Progenitor cell of endocrine pancreas (in vitro differentiated cells): Measurements from ENCODE around the gene SLC35B2. TPM values are rescaled to one million over a fixed set of nuclear protein-coding genes. Genes with fewer than 3 reads are reported as not detected.

Source experiments
- DNase-seq: peaks from one replicate; pipeline ENCODE4 v3.0.0; 2021; ENCODE audit warnings: low spot score; ENCODE audit not compliant: unreplicated experiment
- H3K27ac Mint-ChIP-seq: 2 replicates; pipeline ENCODE4 v1.8.0; 2021; ENCODE audit warnings: mild to moderate bottlenecking, moderate library complexity, mixed read lengths
- H3K27me3 Mint-ChIP-seq: 2 replicates; pipeline ENCODE4 v1.8.0; 2021; ENCODE audit warnings: mixed read lengths
- H3K36me3 Mint-ChIP-seq: 2 replicates; pipeline ENCODE4 v1.8.0; 2022; ENCODE audit warnings: mixed read lengths; ENCODE audit not compliant: insufficient read depth
- H3K4me1 Mint-ChIP-seq: 2 replicates; pipeline ENCODE4 v1.8.0; 2021; ENCODE audit warnings: low read depth, mixed read lengths
- H3K4me3 Mint-ChIP-seq: 2 replicates; pipeline ENCODE4 v1.8.0; 2021; ENCODE audit warnings: low read depth, mild to moderate bottlenecking, moderate library complexity, mixed read lengths
- H3K9me3 Mint-ChIP-seq: 2 replicates; pipeline ENCODE4 v1.8.0; 2021; ENCODE audit warnings: low read depth, mixed read lengths
- total RNA-seq: library from RNA; stranded (reverse); gene quantifications from 2 replicates; pipeline ENCODE4 v1.2.1, GENCODE V29; 2021
- TF ChIP-seq, protein P1 (sequence below): fragments of 200-600 bp; sonication (generic); IDR thresholded peaks from one replicate; pipeline ENCODE4 v1.5.0; 2021; ENCODE audit warnings: antibody characterized with exemption, mild to moderate bottlenecking; ENCODE audit not compliant: unreplicated experiment

The SLC35B2 gene
- total RNA-seq, 1 donor from 2014 or later: 50.3 TPM

DNA sequence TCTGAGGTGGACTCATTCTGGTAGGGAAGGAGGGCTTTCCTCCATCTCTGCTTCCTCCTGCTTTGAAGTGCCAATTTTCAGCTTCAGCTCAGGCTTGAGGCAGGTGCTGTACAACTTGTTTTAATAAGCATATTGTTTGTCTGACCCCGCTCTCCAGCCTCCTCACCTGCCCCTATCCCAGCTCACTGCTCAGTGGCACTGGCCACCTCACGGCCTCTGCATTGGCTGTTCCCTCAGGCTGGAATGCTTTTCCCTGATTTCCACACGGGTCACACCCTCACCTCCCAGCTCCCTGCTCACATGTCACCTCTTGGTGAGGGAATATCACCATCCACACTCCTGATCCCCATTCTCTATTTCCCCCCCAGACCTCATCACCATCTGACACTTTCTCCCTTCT is 41.5 kb upstream of the SLC35B2 start:
- peaks cover 43% of the 10 kb centered on the region for H3K27me3 Mint-ChIP-seq

DNA sequence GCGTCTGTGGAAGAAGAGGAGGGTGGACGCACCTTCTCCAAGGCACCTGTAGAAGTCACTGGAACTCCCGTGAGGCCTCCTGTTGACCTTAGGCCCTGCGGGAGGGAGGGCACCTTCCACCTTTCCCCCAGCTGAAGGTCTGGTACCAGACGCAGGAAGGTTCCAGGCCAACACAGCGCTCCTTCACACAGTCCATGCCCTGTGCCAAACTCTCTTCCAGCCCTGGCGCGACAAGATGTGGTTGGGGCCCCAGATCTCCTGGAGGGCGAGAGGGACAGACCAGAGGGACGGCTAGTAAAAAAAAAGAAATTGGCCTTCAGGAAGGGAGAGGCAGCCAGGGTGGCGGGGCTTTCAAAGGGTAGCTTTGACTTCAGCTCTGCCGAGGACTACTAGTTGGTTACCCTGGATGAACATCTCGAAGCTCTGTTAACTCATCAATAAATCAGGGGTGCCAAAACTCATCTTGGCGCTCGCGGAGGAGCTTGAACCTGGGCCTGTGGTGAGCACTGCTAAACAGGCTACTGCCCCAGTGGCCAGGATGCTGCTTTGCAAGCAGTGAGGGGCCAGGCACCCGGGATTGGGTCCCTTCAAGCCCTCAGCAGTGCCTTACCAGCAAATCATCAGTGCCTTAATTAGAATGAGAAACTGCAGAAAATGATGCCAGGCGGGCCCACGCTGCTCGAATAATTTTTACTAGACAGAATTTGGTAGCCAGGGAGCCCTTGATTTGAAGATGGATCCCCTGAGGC is 40.9 kb upstream of the SLC35B2 start:
- DNase-seq: no peak
- Mint-ChIP-seq H3K9me3 (no peaks in the 10 kb centered on the region), H3K27ac (peak overlapping the region; percentile 85), H3K4me1 (peaks cover 2% of the 10 kb centered on the region), H3K27me3 (peaks cover 47% of the 10 kb centered on the region), H3K36me3 (peaks cover 13% of the 10 kb centered on the region), H3K4me3 (peak overlapping the region; percentile 66)
- TF ChIP-seq, protein P1, sequence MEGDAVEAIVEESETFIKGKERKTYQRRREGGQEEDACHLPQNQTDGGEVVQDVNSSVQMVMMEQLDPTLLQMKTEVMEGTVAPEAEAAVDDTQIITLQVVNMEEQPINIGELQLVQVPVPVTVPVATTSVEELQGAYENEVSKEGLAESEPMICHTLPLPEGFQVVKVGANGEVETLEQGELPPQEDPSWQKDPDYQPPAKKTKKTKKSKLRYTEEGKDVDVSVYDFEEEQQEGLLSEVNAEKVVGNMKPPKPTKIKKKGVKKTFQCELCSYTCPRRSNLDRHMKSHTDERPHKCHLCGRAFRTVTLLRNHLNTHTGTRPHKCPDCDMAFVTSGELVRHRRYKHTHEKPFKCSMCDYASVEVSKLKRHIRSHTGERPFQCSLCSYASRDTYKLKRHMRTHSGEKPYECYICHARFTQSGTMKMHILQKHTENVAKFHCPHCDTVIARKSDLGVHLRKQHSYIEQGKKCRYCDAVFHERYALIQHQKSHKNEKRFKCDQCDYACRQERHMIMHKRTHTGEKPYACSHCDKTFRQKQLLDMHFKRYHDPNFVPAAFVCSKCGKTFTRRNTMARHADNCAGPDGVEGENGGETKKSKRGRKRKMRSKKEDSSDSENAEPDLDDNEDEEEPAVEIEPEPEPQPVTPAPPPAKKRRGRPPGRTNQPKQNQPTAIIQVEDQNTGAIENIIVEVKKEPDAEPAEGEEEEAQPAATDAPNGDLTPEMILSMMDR: no peak

More for the DNA sequence above, 41.5 kb upstream of the SLC35B2 start:
- peaks cover 2% of the 10 kb centered on the region for H3K4me1 Mint-ChIP-seq
- H3K27ac Mint-ChIP-seq: no peak overlapping the region
- no peaks in the 10 kb centered on the region for H3K9me3 Mint-ChIP-seq
- TF ChIP-seq, protein P1: no peak
- peak overlapping the region; percentile 16 for H3K4me3 Mint-ChIP-seq
- DNase-seq: no peak
- H3K36me3 Mint-ChIP-seq: peaks cover 18% of the 10 kb centered on the region

DNA sequence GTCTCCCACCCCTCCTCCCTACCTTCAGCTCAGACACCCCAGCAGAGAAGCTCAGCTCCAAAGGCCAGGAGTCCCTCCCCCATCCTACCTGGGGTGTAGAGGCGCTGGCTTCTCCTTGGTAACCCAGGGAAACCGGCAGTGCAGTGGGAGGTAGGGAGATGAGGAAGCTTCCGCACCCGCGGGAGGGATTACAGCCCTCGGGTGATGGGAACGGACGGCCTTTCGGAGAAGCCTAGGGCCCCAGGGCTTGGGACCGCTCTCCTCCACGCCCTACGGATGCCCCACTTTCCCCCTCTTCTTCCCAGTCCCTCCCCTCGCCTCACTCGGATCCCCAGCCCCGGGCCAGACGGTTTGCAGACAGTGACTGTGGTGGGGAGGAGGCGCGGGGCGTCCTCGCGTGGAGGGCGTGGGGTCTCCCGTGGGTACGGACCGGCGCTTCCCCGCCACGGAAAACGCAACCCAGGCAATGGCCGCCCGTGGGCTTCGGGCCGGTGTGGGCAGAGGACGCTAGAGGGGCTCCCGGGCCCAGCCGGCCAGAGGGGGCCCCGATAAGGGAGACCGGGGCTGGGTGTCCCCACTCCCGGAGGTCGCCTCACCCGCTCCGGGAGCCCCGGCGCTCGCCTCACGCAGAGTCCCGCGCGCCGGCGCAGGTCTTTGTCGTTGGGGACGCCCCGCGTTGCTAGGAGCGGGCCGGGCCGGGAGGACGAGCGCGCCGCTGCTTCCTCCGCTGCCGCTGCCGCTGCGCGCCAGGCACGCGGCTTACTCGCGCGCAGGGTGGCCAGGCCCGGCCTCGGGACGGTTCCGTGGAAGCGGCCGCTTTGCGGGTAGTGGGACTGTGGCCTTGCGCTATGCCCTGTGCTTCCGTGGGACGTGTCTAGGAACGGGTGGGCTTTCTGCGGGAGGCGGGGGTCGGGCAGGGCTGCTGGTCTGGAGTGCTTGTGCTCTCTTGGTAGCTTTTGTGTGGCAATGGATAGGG is 40.0 kb upstream of the SLC35B2 start:
- peaks cover 12% of the 10 kb centered on the region for H3K36me3 Mint-ChIP-seq
- peak; percentile 41 for DNase-seq
- H3K27me3 Mint-ChIP-seq: peaks cover 56% of the 10 kb centered on the region
- TF ChIP-seq, protein P1: no peak
- peak overlapping the region; percentile 85 for H3K27ac Mint-ChIP-seq
- H3K4me3 Mint-ChIP-seq: peak overlapping the region; percentile 66
- no peaks in the 10 kb centered on the region for H3K9me3 Mint-ChIP-seq
- peaks cover 2% of the 10 kb centered on the region for H3K4me1 Mint-ChIP-seq

GRCh38 chr6:44294832-44295791 is 37.8 kb upstream of the SLC35B2 start:
- DNase-seq: no peak
- Mint-ChIP-seq H3K4me3 (no peak overlapping the region), H3K9me3 (no peaks in the 10 kb centered on the region), H3K27me3 (peaks cover 77% of the 10 kb centered on the region), H3K27ac (no peak overlapping the region), H3K36me3 (peaks cover 6% of the 10 kb centered on the region), H3K4me1 (peaks cover 2% of the 10 kb centered on the region)
- TF ChIP-seq, protein P1: no peak
